H9 (cell line): Measurements from ENCODE around the gene NDUFA5. TPM values are rescaled to one million over a fixed set of nuclear protein-coding genes. Genes with fewer than 3 reads are reported as not detected.

Experiments used
- DNase-seq: peaks from one replicate; pipeline ENCODE4 v3.0.0-alpha.2; 2017
- H2AFZ ChIP-seq: one replicate; pipeline ENCODE4 v1.6.1; 2013; ENCODE audit warnings: mild to moderate bottlenecking, low read length, control low read depth, moderate library complexity
- H2AK5ac ChIP-seq: 2 replicates; pipeline ENCODE4 v1.6.1; 2013; ENCODE audit warnings: low read length, control low read depth, mixed read lengths; ENCODE audit not compliant: insufficient read length
- H2BK120ac ChIP-seq: one replicate; pipeline ENCODE4 v1.6.1; 2013; ENCODE audit warnings: low read depth, mild to moderate bottlenecking, low read length, control low read depth, inconsistent platforms; ENCODE audit not compliant: poor library complexity, severe bottlenecking
- H2BK12ac ChIP-seq: 2 replicates; pipeline ENCODE4 v1.6.1; 2013; ENCODE audit warnings: low read length, control low read depth, mixed read lengths, low read depth; ENCODE audit not compliant: insufficient read length
- H2BK15ac ChIP-seq: 2 replicates; pipeline ENCODE4 v1.6.1; 2013; ENCODE audit warnings: low read depth, low read length, control low read depth
- H2BK20ac ChIP-seq: one replicate; pipeline ENCODE4 v1.6.1; 2013; ENCODE audit warnings: low read depth, mild to moderate bottlenecking, low read length, control low read depth, inconsistent platforms; ENCODE audit not compliant: poor library complexity, severe bottlenecking
- H2BK5ac ChIP-seq: 2 replicates; pipeline ENCODE4 v1.6.1; 2013; ENCODE audit warnings: low read length, control low read depth, mixed read lengths; ENCODE audit not compliant: insufficient read length
- H3K14ac ChIP-seq: 2 replicates; pipeline ENCODE4 v1.6.1; 2013; ENCODE audit warnings: low read length, control low read depth; ENCODE audit not compliant: insufficient read depth
- H3K18ac ChIP-seq: 2 replicates; pipeline ENCODE4 v1.6.1; 2013; ENCODE audit warnings: low read depth, mild to moderate bottlenecking, mixed read lengths, low read length, control low read depth; ENCODE audit not compliant: insufficient read length
- H3K23ac ChIP-seq: 2 replicates; pipeline ENCODE4 v1.6.1; 2013; ENCODE audit warnings: low read length, control low read depth, mixed read lengths, low read depth; ENCODE audit not compliant: insufficient read length
- H3K23me2 ChIP-seq: 2 replicates; pipeline ENCODE4 v1.6.1; 2013; ENCODE audit warnings: low read depth, mild to moderate bottlenecking, mixed read lengths, low read length, control low read depth; ENCODE audit not compliant: insufficient read length, poor library complexity, severe bottlenecking
- H3K27ac ChIP-seq: 2 replicates; pipeline ENCODE4 v1.5.1; 2013; ENCODE audit warnings: low read length, control low read depth, mixed read lengths, low read depth; ENCODE audit not compliant: insufficient read length
- H3K27me3 ChIP-seq: 2 replicates; pipeline ENCODE4 v1.6.1; 2013; ENCODE audit warnings: low read length, control low read depth, inconsistent platforms; ENCODE audit not compliant: insufficient read depth
- H3K4ac ChIP-seq: 2 replicates; pipeline ENCODE4 v1.6.1; 2013; ENCODE audit warnings: low read depth, mild to moderate bottlenecking, control low read depth, inconsistent platforms, low read length, moderate library complexity
- H3K4me1 ChIP-seq: 2 replicates; pipeline ENCODE4 v1.6.1; 2013; ENCODE audit warnings: low read length, control low read depth, inconsistent platforms; ENCODE audit not compliant: insufficient read depth
- H3K4me2 ChIP-seq: 2 replicates; pipeline ENCODE4 v1.6.1; 2013; ENCODE audit warnings: low read length, control low read depth, mixed read lengths; ENCODE audit not compliant: insufficient read length, insufficient read depth
- H3K56ac ChIP-seq: 2 replicates; pipeline ENCODE4 v1.6.1; 2013; ENCODE audit warnings: low read depth, mild to moderate bottlenecking, mixed read lengths, low read length, control low read depth; ENCODE audit not compliant: insufficient read length
- H3K79me1 ChIP-seq: 2 replicates; pipeline ENCODE4 v1.6.1; 2013; ENCODE audit warnings: low read depth, mild to moderate bottlenecking, moderate library complexity, low read length, control low read depth, inconsistent platforms; ENCODE audit not compliant: insufficient read depth, poor library complexity, severe bottlenecking
- H3K79me2 ChIP-seq: 2 replicates; pipeline ENCODE4 v1.6.1; 2013; ENCODE audit warnings: low read length, control low read depth, inconsistent platforms; ENCODE audit not compliant: insufficient read depth
- H3K9ac ChIP-seq: 2 replicates; pipeline ENCODE4 v1.6.1; 2013; ENCODE audit warnings: low read length, control low read depth, mixed read lengths; ENCODE audit not compliant: insufficient read length; ENCODE audit errors: extremely low read depth
- H3K9me3 ChIP-seq: one replicate; pipeline ENCODE4 v1.6.1; 2013; ENCODE audit warnings: low read depth, low read length, inconsistent platforms; ENCODE audit not compliant: control insufficient read depth
- H3T11ph ChIP-seq: one replicate; pipeline ENCODE4 v1.6.1; 2013; ENCODE audit warnings: mild to moderate bottlenecking, low read length, control low read depth, inconsistent platforms
- H4K20me1 ChIP-seq: one replicate; pipeline ENCODE4 v1.6.1; 2013; ENCODE audit not compliant: control insufficient read depth, insufficient read length, insufficient read depth
- H4K5ac ChIP-seq: 2 replicates; pipeline ENCODE4 v1.6.1; 2013; ENCODE audit warnings: low read depth, mild to moderate bottlenecking, mixed read lengths, low read length, control low read depth; ENCODE audit not compliant: insufficient read length
- H4K8ac ChIP-seq: replicated peaks from 2 replicates; pipeline ENCODE4 v1.6.1; 2013; ENCODE audit warnings: low read length, control low read depth, mixed read lengths, low read depth; ENCODE audit not compliant: insufficient read length
- H4K91ac ChIP-seq: 2 replicates; pipeline ENCODE4 v1.6.1; 2013; ENCODE audit warnings: low read depth, mild to moderate bottlenecking, moderate library complexity, mixed read lengths, low read length, control low read depth; ENCODE audit not compliant: insufficient read length
- H3K27ac Mint-ChIP-seq, 3 experiments: 2 replicates in 2 of 3; 3 replicates in 1 of 3; pipeline ENCODE4 v1.8.0; 2020 to 2021; ENCODE audit warnings: mixed read lengths in 3 of 3, mild to moderate bottlenecking in 1 of 3, moderate library complexity in 1 of 3
- H3K27me3 Mint-ChIP-seq: 2 replicates; pipeline ENCODE4 v1.8.0; 2021; ENCODE audit warnings: low read depth, mild to moderate bottlenecking, moderate library complexity, mixed read lengths
- H3K36me3 Mint-ChIP-seq, 3 experiments: 2 replicates in 2 of 3; 3 replicates in 1 of 3; pipeline ENCODE4 v1.8.0; 2020 to 2021; ENCODE audit warnings: low read depth in 3 of 3, mixed read lengths in 3 of 3; ENCODE audit not compliant: insufficient read depth in 1 of 3
- H3K4me1 Mint-ChIP-seq, 2 experiments: 2 replicates each; pipeline ENCODE4 v1.8.0; 2020; ENCODE audit warnings: mixed read lengths in 2 of 2
- H3K4me3 Mint-ChIP-seq, 2 experiments: 2 replicates in 1 of 2; 3 replicates in 1 of 2; pipeline ENCODE4 v1.8.0; 2020 to 2021; ENCODE audit warnings: mild to moderate bottlenecking in 2 of 2, mixed read lengths in 2 of 2, moderate library complexity in 1 of 2
- H3K9me3 Mint-ChIP-seq, 2 experiments: 2 replicates in 1 of 2; 3 replicates in 1 of 2; pipeline ENCODE4 v1.8.0; 2020; ENCODE audit warnings: mild to moderate bottlenecking in 2 of 2, mixed read lengths in 2 of 2, moderate library complexity in 1 of 2
- WGBS: extraction: QIAGEN DNeasy Blood & Tissue Kit; methylation state at CpG from one replicate; pipeline ENCODE4 v1.1.7; 2013; ENCODE audit warnings: missing lambda C conversion rate, low lambda C conversion rate, mixed read lengths; ENCODE audit not compliant: insufficient read length; ENCODE audit errors: extremely low coverage; 5-methylcytosine and 5-hydroxymethylcytosine counted together
- total RNA-seq: library from RNA; stranded (reverse); gene quantifications from 2 replicates; pipeline ENCODE4 v1.2.1, GENCODE V29; 2021
- TF ChIP-seq, protein P1 (sequence below): fragments of 200-600 bp; sonication (generic); conservative IDR thresholded peaks from 3 replicates; pipeline ENCODE4 v1.8.0; 2021; ENCODE audit warnings: antibody characterized with exemption, mild to moderate bottlenecking

NDUFA5 gene
- total RNA-seq, 1 experiment from 2014 or later: 76.5 TPM

DNA sequence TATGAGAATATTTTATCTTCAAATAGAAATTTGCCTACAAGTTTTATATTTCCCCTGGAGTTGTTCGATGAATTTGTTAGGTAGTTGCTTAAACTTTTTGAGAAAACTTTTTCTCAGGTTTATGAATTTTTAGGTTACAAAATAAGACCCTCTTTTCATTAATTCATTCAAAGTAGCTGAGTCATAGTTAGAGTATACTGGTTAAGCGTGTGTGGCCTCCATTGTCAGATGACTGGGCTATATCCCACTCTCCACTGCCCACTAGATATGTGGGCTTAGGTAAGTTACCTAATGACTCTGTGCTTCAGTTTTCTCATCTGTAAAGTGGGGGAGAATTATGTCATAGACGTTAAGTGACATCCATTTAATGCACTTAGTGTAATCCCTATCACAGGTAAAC lies 45.0 kb upstream of the NDUFA5 start:
- no CpG with 5 or more reads among the region's 3 CpGs for WGBS
- H3K27me3 Mint-ChIP-seq: no peaks in the 10 kb centered on the region
- no peaks in the 10 kb centered on the region for H3K27me3 ChIP-seq

More for the DNA sequence above, 45.0 kb upstream of the NDUFA5 start:
- no peaks in the 10 kb centered on the region for H3K79me1 ChIP-seq
- no peak overlapping the region for H3T11ph ChIP-seq
- H3K4me3 Mint-ChIP-seq: no peak overlapping the region
- H4K5ac ChIP-seq: no peak overlapping the region
- no peak overlapping the region for H3K56ac ChIP-seq
- no peak overlapping the region for H2BK120ac ChIP-seq
- no peak overlapping the region for H3K23ac ChIP-seq
- no peak overlapping the region for H2AK5ac ChIP-seq
- TF ChIP-seq, protein P1, sequence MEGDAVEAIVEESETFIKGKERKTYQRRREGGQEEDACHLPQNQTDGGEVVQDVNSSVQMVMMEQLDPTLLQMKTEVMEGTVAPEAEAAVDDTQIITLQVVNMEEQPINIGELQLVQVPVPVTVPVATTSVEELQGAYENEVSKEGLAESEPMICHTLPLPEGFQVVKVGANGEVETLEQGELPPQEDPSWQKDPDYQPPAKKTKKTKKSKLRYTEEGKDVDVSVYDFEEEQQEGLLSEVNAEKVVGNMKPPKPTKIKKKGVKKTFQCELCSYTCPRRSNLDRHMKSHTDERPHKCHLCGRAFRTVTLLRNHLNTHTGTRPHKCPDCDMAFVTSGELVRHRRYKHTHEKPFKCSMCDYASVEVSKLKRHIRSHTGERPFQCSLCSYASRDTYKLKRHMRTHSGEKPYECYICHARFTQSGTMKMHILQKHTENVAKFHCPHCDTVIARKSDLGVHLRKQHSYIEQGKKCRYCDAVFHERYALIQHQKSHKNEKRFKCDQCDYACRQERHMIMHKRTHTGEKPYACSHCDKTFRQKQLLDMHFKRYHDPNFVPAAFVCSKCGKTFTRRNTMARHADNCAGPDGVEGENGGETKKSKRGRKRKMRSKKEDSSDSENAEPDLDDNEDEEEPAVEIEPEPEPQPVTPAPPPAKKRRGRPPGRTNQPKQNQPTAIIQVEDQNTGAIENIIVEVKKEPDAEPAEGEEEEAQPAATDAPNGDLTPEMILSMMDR: no peak
- no peak overlapping the region for H2BK5ac ChIP-seq
- H3K4ac ChIP-seq: no peak overlapping the region
- H3K9me3 ChIP-seq: no peaks in the 10 kb centered on the region
- no peak overlapping the region for H3K14ac ChIP-seq
- no peak overlapping the region for H4K91ac ChIP-seq
- H4K8ac ChIP-seq: no peak overlapping the region
- H3K27ac Mint-ChIP-seq: no peak overlapping the region
- peaks cover 0 to 7% of the 10 kb centered on the region in 2 experiments; a peak in 1 of 4 replicates for H3K4me1 Mint-ChIP-seq
- H3K79me2 ChIP-seq: no peaks in the 10 kb centered on the region
- DNase-seq: no peak
- no peak overlapping the region for H2AFZ ChIP-seq
- H2BK15ac ChIP-seq: no peak overlapping the region
- no peak overlapping the region for H3K27ac ChIP-seq
- H2BK20ac ChIP-seq: no peak overlapping the region
- H2BK12ac ChIP-seq: no peak overlapping the region
- no peaks in the 10 kb centered on the region for H3K9me3 Mint-ChIP-seq
- H3K4me1 ChIP-seq: no peaks in the 10 kb centered on the region
- no peak overlapping the region for H3K18ac ChIP-seq
- H4K20me1 ChIP-seq: no peaks in the 10 kb centered on the region
- no peaks in the 10 kb centered on the region for H3K23me2 ChIP-seq
- H3K4me2 ChIP-seq: no peak overlapping the region
- H3K9ac ChIP-seq: no peak overlapping the region
- H3K36me3 Mint-ChIP-seq: no peaks in the 10 kb centered on the region
